Activated CD8-positive, alpha-beta memory T cell treated with anti-CD3 and anti-CD28 coated beads, Interleukin-2, amount 50 U/mL, for 1 hour (primary cell): ENCODE data around the gene PHETA1.
"Not testable (repeated sequence)": the region's sequence is repeated elsewhere in the genome, so short reads cannot be mapped to it uniquely, and the experiment has no call there.

Source experiments
- DNase-seq: peaks from one replicate; pipeline ENCODE4 v3.0.0-alpha.2; 2020; ENCODE audit errors: extremely low read depth

Gene PHETA1

DNA sequence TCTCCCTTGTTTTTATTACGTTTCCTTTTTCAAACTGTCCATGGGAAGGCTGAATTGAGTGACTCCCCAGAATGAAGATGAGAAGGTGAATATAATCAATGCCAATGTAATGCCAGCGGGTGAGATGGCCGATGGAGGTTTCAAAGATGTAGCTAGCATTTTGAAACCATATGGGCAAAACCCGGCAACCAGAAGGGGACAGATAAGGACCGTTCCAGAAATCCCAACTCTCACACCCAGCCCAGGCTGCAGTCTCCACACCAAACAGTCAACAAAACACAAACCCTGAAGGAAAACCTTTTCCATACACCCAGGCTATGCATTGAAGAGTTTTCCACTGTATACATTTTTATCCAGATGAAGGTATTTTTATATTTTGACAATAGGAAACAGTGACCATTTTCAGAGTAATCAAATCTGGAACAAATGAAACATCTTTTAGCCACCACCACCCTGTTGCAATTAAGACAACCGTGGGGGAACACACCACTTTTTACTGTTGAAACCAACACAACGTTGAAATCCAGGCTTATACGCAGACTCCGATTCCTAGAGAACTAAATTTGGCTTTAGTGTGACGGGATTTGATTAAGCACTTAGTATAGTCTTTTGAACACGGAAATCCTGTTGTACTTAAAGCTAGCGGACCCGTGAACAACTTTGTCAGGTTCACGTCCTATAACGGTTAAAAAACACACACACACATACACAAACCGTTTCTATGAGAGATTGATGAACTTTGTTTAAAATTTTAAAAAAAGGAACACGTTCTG is 19.0 kb downstream of the PHETA1 start:
- DNase-seq: no peak

DNA sequence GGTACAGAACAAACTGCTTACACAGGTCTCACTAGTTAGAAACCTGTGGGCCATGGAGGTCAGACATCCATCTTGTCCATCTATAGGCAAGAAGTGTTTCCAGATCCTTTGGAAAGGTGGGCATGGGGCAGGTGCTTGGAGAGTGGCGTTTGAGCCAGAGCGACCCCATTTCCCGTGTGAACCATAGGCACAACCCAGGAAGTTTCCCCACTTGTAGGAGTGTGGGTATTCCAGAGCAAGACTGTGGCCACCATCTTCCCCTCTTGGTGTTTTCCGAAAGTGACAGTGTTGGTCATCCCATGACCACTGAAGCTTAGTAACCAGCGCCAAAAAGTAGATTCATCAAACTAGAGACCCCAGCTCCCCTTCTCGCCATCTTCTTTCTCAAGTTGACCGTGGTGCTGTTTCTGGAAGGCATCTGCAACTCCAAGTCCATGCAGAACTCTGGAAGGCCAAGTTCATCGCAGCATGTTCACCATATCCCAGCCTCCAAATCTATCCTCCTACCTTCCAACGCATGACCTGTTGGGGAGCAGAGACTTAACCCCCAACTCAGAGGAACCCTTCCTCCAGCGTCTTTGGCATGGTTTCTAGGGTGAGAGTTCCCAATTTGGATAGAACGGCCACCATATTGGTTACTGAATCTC is 19.7 kb downstream of the PHETA1 start:
- no peak for DNase-seq

DNA sequence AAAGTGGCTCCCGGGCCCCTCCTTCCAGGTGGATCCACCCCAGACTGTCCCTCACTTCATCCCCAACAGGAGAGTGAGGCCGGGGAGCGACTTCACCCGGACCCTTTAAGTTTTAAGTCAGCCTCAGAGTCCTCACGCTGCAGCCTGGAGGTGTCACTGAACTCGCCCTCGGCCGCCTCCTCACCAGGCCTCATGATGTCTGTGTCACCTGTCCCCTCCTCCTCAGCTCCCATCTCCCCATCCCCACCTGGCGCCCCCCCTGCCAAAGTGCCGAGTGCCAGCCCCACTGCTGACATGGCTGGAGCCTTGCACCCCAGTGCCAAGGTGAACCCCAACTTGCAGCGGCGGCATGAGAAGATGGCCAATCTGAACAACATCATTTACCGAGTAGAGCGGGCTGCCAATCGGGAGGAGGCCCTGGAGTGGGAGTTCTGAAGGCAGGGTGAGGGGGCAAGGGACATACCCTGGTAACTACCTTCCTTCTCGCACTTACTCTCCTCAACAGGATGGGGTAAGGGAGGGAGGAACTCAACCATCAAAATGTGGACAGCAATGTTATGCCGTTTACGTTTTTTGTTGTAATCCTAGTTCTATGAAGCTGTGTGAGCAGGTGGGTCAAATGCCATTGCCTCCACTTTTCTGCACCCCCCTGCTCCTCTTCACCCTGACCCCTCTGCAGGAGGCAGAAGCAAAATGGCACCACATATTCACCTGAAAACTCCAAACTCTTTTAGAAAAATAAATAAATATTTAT is 20.8 kb downstream of the PHETA1 start:
- DNase-seq: no peak

DNA sequence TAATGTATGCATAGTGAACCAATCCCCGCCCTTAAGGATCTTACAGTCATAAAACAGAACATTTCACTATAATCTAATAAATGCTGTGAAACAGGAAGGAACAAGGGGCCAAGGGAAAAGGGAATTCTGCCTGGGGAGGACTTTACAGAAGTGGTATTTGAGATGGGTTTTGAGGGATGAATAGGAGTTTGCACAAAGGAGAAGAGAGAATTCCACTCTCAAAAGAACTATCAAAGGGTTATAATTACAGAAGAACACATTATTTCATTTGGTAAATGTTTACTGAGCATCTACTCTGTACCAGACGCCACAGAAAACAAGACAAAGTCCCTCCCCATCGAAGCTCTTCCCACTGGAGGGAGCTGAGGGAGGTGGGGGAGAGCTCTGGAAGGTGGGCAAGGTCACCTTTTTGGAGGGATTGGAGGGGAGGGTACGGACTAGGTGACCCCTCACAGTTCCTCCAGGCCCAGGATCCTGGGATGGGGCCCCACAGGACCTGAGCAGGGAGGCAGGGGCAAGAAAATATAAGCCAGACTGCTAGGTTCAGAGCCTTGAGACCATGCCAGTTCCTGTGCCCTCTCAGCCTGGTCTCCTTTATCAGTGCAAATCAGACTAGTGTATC is 24.5 kb downstream of the PHETA1 start:
- DNase-seq: no peak

DNA sequence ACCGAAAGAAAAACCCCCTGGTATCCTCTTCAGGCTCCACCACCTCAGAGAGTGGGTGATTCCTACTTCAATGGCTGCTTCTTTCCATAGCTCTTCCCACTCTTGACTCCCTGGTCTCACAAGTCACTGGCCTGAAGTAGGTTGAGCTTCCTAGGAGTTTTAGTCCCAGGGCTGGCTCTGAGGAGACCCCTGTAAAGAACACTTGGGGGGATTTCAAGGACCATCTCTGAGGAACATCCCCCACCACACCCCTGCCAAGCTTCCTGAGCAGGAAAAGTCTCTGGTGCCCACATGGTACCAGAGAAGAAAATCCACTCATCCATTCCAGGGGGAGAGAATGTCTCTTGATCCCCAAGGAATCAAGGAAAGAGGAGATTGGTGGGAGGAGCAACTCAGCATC is 25.7 kb downstream of the PHETA1 start:
- no peak for DNase-seq

DNA sequence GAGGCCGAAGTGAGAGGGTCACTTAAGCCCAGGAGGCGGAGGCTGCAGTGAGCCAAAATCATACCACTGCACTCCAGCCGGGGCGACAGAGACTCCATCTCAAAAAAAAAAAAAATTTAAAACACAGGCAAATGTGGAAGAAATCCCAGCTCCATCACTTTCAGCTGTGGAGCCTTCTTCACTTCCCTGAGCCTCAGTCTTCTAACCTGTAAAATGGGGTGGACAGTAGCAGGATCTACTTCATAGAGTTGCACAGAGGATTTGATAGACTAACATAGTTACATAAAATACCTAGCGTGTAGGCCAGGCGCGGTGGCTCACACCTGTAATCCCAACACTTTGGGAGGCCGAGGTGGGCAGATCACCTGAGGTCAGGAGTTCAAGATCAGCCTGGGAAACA is 26.5 kb downstream of the PHETA1 start:
- no peak for DNase-seq

DNA sequence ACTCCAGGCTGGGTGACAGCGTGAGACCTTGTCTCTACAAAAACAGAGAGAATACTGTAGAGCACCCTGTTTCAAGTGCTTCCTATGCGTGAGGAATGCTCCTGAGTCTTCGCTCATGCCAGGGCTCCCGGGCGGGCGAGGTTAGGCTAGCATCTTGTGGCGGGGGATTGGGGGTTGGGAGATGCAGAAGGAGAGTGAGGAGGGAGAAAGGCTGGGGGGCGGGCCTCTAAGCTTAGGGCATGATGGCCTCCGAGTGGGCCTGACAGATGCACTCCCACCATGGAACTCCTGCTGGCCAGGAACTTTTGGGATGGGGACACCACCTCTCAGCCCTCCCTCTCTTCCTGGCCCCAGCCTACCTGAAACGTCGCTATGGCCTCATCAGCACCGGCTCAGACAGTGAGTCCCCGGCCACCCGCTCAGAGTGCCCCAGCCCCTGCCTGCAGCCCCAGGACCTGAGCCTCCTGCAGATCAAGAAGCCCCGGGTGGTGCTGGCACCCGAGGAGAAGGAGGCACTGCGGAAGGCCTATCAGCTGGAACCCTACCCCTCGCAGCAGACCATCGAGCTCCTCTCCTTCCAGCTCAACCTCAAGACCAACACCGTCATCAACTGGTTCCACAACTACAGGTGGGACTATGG is 27.3 kb downstream of the PHETA1 start:
- no peak for DNase-seq

DNA sequence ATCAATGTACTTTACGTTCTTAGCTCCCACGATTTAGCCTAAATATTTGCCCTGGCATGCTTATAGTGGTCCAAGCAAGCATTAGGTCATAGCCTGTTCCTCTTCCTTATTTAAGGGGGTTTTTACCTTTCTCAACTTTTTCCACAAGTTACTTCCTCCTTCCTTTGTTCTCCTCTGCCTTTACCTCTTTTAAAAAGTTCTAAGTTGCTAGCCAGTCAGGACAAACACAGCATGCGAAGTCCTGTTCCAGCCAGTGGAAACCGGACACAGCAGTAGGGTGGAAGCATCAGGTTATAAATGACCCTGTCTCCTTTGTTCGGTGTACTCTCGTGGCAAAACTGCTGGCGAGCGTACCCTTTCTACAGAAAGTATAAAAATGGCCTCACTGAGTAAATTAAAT is 28.2 kb downstream of the PHETA1 start:
- DNase-seq: not testable (repeated sequence)

GRCh38 chr12:111340231-111340630 is 28.7 kb downstream of the PHETA1 start:
- no peak for DNase-seq

- no peak for DNase-seq
Observed at GRCh38 chr12:111339321-111339938, 29.5 kb downstream of the PHETA1 start.

DNA sequence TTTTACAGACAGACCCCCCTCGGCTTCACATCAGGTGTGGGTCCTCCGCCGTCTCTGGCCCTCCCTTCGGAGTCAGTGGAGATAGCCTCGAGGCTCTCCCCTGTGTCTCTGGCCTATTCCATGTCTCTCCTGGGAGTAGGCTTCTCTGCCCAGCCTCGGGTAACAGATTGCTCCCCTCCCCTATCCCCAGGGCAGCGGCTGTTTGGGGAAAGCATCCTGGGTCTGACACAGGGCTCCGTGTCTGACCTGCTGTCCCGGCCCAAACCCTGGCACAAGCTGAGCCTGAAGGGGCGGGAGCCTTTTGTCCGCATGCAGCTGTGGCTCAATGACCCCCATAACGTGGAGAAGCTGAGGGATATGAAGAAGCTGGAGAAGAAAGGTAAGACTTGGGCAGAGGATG is 30.8 kb downstream of the PHETA1 start:
- DNase-seq: no peak

DNA sequence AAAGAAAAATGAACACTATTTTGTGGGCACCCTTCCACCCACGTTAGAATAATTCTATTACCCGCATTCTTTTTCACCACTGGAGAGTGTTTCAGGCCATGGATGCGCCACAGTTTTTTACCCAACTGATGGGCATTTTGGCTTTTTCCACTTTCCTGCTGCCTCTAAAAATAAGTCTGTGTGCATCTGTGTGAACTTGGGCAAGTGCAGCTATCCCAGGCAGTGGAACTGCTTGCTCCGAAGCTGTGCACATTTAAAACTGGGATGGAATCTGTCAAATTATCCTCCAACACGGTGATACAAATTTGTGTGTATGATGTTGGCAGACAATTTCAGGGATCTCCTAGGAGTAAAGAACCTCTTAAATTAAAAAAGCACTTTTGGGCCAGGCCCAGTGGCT is 31.5 kb downstream of the PHETA1 start:
- no peak for DNase-seq

- DNase-seq: not testable (repeated sequence)
Observed at GRCh38 chr12:111336411-111336810, 32.5 kb downstream of the PHETA1 start.

GRCh38 chr12:111335811-111336210 is 33.1 kb downstream of the PHETA1 start:
- DNase-seq: no peak

GRCh38 chr12:111335301-111335700 is 33.6 kb downstream of the PHETA1 start:
- DNase-seq: not testable (repeated sequence)

- DNase-seq: no peak
Observed at GRCh38 chr12:111334393-111334915, 34.4 kb downstream of the PHETA1 start.

DNA sequence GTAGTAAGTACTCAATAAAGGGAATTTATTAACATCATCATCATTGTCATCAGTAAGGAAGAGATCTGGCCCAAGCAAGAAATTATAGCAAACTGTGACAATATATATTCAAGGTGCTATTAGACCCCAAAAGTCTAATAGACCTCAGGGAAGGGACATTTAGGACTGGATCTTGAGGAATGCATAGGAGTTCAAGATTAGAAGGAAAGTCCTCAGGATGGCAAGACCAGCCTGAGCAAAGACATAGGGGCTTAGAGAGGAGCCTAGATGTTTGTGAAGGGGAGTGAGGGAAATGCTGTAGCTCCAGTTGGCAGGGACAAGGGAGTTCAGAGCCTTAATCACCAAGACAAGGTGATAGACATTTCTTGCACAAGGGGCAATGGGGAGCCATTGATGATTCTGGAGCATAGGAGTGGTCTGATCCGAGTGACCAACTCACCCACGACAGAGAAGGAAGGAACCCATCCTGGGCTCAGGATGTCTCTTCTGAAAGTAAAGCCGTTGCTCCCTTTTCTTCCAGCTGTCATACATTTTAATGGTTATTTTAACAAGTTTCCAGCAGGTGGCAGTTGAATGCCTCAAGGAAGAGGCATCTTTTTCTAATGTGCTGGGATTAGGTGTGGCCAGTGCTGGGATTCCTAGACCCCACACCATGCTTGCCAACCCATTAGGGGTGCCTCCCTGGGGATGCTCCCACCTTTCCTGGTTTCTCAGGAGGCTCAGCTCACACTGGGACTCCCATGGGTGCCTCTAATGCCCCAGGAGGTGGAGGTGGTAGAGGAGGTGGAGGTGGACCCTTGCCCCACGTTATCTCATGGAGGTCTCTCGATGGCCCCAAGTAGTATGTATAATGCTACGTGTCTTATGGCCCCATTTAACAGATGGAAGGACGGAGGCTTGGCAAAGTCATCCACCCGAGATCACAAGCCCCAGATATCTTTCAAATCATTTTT is 37.8 kb downstream of the PHETA1 start:
- DNase-seq: no peak

- DNase-seq: no peak
Observed at GRCh38 chr12:111328138-111328537, 40.8 kb downstream of the PHETA1 start.

GRCh38 chr12:111327474-111327873 is 41.4 kb downstream of the PHETA1 start:
- no peak for DNase-seq
